GM20000 (cell line): Measurements from ENCODE around the gene KCNC4.

ENCODE experiments used
- DNase-seq: peaks from one replicate; pipeline ENCODE4 v3.0.0; 2012; ENCODE audit warnings: low spot score
- TF ChIP-seq, protein P1 (sequence below): IDR thresholded peaks from 2 replicates; pipeline ENCODE4 v1.5.1; 2012; ENCODE audit warnings: mild to moderate bottlenecking, control low read depth; ENCODE audit errors: extremely low read depth, missing control alignments

KCNC4 gene

DNA sequence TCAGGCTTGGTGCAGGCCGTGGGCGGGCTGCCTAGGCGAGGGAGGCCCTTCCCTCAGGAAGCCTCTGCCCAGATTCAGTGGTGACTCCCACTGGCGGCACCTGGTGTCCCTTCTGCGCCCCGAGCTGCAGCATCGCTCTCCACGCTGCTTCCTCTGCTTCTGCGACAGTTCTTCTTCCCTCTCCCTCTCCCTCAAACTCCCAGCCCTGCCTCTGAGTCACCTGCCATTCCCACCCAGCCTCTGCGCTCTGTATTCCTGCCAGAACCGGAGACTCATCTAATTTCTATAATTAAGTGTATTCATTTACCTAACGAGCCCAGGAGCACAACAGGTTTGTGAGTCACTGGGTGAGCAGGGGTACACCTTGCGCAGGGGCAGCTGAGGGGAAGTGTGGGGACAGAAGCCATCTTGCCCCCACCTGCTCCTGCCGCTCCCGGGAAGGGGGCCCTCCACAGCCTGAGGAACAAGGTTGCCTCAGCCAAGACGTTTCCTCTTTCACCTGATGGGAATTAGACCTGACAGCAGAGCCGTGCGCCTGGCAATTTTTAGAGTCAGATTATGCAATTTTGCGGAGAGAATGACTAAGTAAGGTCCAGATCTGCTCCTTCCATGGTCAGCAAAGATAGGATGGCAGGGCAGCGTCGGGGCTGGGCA is 19.4 kb downstream of the KCNC4 start:
- DNase-seq, result no peak
- TF ChIP-seq, protein P1, sequence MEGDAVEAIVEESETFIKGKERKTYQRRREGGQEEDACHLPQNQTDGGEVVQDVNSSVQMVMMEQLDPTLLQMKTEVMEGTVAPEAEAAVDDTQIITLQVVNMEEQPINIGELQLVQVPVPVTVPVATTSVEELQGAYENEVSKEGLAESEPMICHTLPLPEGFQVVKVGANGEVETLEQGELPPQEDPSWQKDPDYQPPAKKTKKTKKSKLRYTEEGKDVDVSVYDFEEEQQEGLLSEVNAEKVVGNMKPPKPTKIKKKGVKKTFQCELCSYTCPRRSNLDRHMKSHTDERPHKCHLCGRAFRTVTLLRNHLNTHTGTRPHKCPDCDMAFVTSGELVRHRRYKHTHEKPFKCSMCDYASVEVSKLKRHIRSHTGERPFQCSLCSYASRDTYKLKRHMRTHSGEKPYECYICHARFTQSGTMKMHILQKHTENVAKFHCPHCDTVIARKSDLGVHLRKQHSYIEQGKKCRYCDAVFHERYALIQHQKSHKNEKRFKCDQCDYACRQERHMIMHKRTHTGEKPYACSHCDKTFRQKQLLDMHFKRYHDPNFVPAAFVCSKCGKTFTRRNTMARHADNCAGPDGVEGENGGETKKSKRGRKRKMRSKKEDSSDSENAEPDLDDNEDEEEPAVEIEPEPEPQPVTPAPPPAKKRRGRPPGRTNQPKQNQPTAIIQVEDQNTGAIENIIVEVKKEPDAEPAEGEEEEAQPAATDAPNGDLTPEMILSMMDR, result no peak

DNA sequence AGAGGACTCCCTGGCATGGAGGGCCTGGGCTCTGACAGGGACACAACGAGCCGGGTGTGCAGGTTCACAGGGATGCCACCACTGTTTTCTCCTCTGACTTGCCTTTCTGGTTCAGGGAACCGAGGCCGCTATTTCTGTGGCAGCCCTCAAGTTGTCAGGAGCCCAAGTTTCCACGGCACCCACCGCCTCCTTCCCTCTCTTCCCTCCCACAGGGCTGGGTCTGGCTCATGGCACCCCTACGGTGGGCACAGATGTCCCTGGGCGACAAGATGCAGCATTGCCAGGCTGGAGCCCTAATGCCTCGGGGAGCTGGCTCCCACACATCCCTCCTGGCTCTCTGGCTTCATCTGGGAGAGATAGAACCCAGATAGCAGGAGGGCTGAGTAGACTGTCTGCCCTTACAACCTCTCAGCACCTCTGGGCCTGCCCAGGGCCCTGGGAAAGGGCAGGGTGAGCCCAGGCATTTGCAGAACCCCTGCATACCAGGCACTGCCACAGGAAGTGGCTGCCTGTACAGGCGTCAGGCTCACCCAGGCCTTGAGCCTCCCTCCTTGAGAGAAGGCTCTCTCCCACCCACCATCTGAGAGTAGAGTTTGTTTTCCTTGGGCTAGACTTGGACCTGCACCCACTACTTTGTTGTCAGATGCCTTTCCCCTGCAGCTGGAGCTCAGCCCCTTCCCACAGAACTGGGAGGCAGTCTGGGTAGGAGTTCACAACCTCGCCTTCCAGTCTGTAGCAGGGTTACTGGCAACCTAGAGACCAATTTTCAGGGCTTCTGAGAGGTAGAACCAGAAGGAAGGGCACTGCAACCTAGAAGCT is 20.5 kb downstream of the KCNC4 start:
- TF ChIP-seq, protein P1, result no peak
- no peak for DNase-seq

DNA sequence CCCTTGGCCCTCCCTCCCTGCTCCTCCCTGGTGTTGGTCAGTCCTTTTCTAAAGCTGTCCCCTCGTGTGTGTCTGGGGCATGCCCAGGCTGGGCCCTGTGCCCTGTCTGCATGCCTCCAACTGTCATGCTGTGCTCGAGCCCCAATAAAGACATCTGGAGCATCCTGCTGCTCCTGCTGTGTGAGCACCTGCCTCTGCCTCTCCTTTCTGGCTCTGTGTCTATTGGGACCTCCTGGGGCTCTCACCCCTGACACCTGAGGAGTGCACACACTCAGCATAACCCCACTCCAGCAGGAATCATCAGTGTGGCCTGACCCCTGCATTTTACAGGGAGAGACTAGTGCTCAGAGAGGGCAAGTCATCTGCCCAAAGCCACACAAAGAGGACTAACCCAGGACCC is 23.7 kb downstream of the KCNC4 start:
- TF ChIP-seq, protein P1, result no peak
- no peak for DNase-seq

DNA sequence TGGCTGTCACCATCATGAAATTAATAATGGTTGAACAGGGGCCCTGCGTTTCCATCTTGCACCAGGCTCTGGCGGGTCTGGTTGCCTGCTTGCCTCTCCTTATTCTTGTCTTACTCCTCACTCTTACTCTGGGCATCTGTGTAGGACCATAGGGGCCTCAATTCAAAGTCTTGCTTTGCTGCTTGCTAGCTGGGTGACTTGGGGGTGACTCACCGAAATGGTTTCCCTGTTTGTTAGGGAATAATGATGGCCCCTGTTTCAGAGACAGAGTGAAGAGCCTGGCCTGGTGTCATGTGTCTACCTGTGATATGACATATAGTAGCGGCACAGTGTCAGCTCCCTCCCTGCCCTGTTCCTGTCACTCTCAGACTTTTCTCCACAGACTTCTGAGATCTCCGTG is 24.6 kb downstream of the KCNC4 start:
- TF ChIP-seq, protein P1, result no peak
- no peak for DNase-seq

DNA sequence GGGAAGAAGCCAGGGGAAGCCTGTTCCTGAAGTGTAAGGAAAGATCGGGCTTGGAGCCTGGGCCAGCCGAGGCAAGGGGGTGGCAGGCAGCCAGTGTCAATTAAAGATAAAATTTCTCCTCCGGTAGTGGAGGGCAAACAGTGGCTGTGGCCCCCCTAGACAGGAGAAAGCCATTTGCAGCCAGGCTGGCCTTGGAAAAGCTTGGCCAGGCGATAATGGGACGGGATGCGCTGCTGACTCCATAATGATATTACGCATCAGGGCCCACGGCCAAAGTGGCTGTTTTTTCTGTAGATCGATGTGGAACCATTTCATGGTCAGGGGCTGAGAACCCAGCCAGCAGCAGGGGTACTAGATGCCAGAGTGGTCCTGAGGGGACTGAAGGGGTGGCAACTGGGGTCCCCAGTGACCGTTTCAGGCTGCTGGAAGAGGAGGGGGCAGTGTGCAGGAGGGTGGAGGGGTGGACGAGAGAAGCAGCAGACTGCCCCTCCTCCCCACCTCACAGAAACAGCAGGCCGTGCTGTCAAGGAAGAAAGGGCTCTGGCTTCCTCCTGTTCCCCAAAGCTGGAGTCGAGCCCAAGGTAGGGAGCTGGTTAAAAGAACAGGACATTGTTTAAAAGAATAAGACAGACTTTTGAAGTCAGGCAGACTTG is 25.2 kb downstream of the KCNC4 start:
- TF ChIP-seq, protein P1, result no peak
- DNase-seq, result no peak

DNA sequence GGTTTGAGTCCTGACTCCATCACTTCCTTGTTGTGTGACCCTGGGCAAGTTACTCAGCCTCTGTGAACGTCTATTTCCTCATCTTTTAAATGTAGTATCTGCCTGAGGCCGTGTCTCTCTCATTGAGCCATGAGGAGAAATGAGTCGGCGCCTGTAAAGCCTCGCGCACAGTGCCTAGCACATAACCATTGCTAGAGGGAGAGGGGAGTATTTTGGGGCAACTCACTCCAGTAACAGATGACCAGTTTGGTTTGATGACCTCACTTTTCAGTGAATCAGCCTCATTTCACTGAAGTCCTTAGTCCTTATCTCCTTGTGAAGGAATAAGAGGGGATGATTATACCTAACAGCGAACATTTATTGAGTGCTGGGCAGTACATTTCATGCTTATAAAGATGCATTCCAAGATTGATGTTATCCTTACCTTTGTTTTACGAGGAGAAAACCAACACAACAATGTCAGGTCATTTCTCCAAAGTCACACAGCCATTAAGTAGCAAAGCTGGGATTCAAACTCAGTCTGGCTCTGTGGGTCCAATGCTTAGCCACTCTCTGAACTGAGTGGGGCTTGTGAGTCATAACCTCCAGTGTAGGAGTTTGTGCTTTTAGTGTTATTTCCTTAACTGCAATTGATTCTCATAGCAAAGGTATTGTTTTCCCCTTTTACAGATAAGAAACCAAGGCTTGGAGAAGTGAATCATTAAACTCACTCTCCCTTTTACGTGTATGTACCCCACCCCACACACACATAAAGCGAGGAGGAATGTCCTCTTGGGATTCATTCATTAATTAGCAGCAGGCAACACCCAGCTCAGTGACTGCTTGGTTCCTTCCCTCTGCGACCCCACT is 25.9 kb downstream of the KCNC4 start:
- DNase-seq, result no peak
- TF ChIP-seq, protein P1, result no peak
